NCI-H345 treated with DMSO at 0.1 percent for 48 hours (cell line): ENCODE results near the gene SPIB.
"Not testable (repeated sequence)": the region's sequence is repeated elsewhere in the genome, so short reads cannot be mapped to it uniquely, and the experiment has no call there.

Experiments
- DNase-seq: peaks from one replicate; lab custom pipeline; 2025; ENCODE audit not compliant: unreplicated experiment; lab: John Stamatoyannopoulos, UW

The SPIB gene

GRCh38 chr19:50418176-50419021 lies at the start of gene SPIB:
SPIB (plus strand) TSS chr19:50418938; CDS start chr19:50418963, 25 bp downstream.
- DNase-seq, result no peak

GRCh38 chr19:50371914-50372475 lies 46.7 kb upstream of the SPIB start:
- DNase-seq, result no peak

- peak; percentile 68 for DNase-seq
Measured at GRCh38 chr19:50376166-50377050, 42.3 kb upstream of the SPIB start, which contains the start of gene NR1H2. NR1H2 (plus strand) TSS chr19:50376457; CDS start chr19:50377606, 1,149 bp downstream.

GRCh38 chr19:50377051-50377461 lies 41.7 kb upstream of the SPIB start:
- DNase-seq, result peak; percentile 25

GRCh38 chr19:50377517-50377916 lies 41.2 kb upstream of the SPIB start:
- no peak for DNase-seq

GRCh38 chr19:50378169-50378862 lies 40.4 kb upstream of the SPIB start:
- DNase-seq, result no peak

GRCh38 chr19:50378863-50379236 lies 39.9 kb upstream of the SPIB start:
- no peak for DNase-seq

GRCh38 chr19:50379602-50380001 lies 39.1 kb upstream of the SPIB start:
- DNase-seq, result no peak

GRCh38 chr19:50380137-50380536 lies 38.6 kb upstream of the SPIB start:
- no peak for DNase-seq

- DNase-seq, result no peak
Measured at GRCh38 chr19:50380751-50381151, 38.0 kb upstream of the SPIB start.

GRCh38 chr19:50381881-50382729 lies 36.6 kb upstream of the SPIB start:
- DNase-seq, result no peak

GRCh38 chr19:50383001-50383851 lies 35.5 kb upstream of the SPIB start:
- DNase-seq, result no peak

- DNase-seq, result peak; percentile 93
Measured at GRCh38 chr19:50383852-50384684, 34.7 kb upstream of the SPIB start, which contains the start of gene POLD1. POLD1 (plus strand) TSS chr19:50384347; CDS start chr19:50398852, 14,505 bp downstream.

GRCh38 chr19:50384685-50385535 lies 33.8 kb upstream of the SPIB start:
- DNase-seq, result no peak

GRCh38 chr19:50387176-50387867 lies 31.4 kb upstream of the SPIB start:
- no peak for DNase-seq

GRCh38 chr19:50387868-50388245 lies 30.9 kb upstream of the SPIB start:
- no peak for DNase-seq

- DNase-seq, result not testable (repeated sequence)
Measured at GRCh38 chr19:50390295-50390694, 28.4 kb upstream of the SPIB start.
